IPS DF 19.7 (cell line): ENCODE measurements around the gene SLC7A11.
A peak's percentile ranks its signal among the peaks of the same experiment; 100 is the strongest.

Source experiments
- DNase-seq: peaks from one replicate; pipeline ENCODE4 v3.0.0-alpha.2; 2013; ENCODE audit warnings: low read depth, low spot score

Gene SLC7A11

DNA sequence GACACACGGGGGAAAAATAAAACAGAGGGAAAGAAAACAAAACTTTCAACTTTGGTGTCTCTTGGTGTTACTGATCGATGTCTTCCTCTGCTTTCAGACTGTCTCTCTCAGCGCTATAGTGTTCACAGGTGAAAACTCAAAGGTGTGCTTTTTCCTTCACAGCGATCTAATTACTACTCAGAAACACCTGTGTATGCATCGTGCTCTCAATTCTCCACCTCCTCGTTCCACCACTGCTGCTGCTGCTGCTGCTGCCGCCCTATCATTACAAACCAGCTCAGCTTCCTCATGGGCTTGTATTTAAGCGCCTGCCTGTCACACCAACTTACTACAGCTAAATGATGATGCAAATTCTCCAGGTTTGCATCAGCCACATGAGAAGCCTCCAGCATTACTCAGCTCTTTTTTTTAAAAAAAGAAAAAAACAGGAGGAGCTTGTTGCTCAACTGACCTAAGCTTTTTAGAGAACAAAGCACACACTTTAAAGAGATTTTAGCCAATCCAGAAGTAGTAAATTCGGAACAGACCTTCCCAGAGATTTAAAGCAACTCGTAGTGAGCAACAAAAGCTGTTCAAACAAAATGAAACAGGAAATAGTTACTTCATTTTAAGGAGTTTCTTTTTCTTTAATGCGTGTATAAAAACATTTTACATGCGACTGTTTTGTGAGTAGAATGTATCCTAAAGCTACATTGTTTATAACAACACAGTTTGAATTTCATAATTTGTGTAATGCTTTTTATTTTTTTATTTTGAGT lies at the start of gene SLC7A11:
SLC7A11 (minus strand) TSS at position 274 of the 758 bp plus-strand sequence. CDS start 280 bp downstream, outside the sequence.
- peak; percentile 94 for DNase-seq

DNA sequence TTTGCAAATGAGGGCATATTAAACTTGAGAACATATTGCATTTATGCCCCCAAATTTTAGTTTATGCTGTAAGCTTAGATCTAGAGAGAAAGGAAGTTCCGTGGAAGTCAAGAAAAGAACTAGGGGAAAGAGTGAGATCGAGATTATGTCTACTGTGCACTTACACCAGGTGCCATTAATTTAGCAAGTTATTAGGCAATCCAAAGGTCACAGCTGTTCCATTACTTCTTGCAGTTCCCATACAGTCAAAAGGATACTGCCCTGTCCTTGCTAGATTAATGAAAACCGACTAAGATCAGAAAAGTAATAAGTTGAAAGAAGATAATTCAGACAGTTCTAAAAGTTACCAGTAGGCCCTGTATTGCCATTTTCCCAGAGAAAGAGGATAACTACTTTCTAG lies 49.3 kb upstream of the SLC7A11 start:
- DNase-seq: no peak

GRCh38 chr4:138290805-138291204 lies 48.7 kb upstream of the SLC7A11 start:
- no peak for DNase-seq

DNA sequence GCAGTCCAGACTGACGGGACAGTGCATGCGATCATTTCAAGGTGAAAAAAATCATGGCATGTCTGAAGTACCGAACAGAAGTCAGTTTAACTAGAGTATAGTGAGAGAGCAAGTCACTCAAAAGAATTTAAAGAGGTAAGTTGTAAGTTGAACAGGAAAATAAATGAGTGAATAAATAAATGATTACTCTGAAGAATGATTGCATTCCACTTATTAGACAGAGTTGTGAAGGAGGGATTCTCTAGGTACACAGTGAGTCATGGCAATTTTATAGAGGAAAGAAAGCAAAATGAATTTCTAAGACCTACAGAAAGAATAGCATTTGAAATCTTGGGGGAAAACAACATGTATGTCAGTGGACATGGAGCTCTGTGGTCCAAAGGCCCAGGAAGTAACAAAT lies 37.1 kb upstream of the SLC7A11 start:
- DNase-seq: no peak

DNA sequence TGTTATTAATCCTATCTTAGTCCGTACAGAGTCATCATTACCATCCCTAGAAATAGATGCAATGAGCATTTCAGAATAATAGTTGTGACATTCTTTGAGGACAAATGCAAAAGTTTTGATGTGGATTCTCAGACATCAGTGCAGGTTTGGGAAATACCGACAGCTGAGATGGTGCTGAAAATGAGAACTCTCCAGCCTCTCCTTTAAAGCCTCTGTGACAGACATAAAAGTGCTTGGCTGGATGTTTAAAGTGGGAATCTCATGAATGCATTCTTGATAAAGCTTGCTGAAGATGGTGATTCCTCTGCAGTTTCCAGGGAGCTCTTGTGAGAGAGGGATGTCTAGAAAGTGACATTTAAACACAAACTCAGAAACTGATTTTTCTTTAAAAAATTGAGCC lies 35.0 kb upstream of the SLC7A11 start:
- DNase-seq: no peak

DNA sequence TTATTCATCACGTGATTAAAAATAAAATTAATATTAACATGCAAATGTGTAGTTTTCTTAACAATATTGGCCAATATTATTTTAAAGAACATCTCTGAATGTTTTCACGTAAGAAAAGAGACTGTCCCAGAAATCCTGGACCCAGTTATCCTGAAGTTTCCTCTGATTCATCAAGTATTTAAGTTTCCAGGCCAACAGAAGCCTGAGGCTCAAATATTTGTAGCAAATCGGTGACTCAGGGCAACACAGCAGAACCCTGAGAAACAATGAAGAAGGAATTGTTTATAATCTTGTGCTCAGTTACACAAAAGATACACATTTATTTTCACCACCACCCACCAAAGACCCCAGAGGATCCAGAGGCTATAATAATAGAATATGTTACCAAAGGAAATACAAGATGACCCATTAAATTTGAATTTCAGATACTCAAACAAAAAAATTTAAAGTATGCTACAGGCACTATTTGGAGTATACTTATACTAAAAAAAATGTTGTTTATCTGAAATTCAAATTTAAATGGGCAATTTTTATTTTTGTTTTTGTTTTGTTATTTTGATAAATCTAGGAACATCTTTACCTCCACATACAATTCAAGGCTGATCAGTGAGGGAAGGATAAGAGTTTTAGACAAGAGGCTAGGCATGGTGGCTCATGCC lies 33.9 kb upstream of the SLC7A11 start:
- no peak for DNase-seq

GRCh38 chr4:138275216-138275615 lies 33.1 kb upstream of the SLC7A11 start:
- no peak for DNase-seq

- no peak for DNase-seq
Measured at GRCh38 chr4:138269175-138269574, 27.0 kb upstream of the SLC7A11 start.

- no peak for DNase-seq
Measured at GRCh38 chr4:138267835-138268234, 25.7 kb upstream of the SLC7A11 start.

DNA sequence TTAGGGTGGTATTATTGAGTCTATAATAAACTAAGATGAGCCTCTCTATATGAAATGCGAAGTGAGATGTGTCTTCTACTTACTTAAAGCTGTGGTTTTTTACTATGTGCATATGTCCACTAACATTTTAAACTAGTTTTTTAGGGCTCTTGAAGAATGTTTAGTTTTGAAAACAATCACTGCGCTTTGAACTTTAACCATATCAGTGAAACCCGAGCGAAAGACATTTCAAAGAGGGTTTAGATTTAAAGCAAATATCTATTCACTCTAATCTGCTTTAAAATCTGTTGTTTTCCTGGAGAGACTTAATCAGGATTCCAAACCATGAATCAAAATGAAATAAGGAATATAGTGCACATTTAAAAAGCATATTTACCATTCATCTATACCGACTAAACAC lies 24.8 kb upstream of the SLC7A11 start:
- DNase-seq: no peak

DNA sequence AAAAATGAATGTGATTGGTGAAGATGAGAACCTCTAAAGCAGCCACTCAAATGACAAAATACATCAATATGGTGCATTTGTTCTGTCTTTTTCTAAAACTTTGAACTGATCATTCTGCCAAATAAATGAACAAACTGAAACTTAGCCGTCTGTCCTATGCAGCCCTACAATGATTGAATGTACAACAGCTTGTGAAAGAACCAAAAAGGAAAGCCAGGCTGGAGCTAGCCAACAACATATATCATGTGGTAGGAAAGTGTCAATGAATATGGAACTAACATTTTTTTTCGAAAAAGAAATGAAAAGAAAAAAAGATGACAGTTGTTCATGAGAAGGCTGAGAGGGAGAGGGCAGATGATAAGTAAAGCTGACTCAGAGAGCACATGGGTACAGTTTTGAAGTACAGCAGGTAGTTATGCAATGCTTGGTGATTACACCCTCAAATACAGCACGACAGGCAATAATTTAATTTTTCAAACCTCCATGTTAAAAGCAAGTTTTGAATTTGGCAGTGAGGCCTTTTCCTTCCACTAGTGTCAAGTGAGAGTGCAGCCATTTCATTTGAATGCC lies 21.2 kb upstream of the SLC7A11 start:
- no peak for DNase-seq

DNA sequence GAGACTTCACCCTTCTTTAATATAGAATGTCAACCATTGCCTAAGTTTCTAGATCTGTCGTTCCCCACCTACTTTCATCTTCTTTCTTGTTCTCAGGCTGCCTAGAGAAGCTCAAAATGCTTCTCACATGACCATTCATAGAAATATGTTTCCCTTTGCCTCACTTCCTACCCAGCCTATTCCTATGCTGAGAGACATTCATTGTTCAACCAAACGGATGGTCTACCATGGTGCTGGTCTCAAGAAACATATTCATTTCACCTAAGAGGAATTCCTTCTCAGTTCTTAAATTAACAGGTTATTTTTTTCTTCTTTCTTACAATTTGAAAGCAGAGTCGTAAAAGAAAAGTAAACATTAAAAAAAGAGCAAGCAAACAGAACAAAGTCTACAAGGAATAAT lies 20.3 kb upstream of the SLC7A11 start:
- DNase-seq: no peak

DNA sequence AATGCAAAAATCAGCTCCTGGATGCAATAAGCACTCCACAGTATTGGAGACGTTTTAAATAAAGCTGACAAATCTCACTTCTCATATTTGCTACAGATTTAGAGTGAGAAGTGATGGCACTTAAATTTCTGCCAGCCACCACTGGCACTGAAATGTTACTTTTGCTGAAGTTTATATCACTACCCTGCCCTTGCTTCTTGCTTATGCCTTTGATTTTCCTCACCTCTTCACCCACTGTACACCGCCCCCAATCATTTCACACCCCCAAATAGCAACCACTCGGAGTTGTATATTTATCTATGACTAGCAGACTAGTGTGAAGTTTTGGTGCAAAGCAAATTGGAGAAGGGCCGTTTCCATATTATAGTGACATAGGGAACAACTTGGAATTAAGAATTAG lies 19.9 kb upstream of the SLC7A11 start:
- DNase-seq: no peak

- no peak for DNase-seq
Measured at GRCh38 chr4:138259824-138260223, 17.7 kb upstream of the SLC7A11 start.

DNA sequence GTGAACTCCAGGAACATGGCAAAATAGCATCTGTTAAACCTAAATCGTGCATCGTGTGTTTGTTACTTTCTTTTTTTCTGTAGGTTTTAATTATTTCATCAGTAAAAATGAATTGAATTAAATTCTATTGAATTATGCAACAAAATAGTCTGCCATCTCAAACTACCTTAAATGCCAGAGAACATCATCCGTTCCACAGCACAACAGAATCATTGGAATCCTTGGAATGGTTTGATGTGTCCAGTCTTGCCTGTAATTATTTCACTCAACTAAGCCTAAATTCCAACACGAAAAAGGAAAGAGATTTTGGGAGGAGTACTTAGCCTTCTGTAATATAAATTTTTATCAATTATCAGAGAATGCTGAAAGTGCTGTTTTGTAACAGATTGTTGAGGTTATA lies 17.1 kb upstream of the SLC7A11 start:
- no peak for DNase-seq

GRCh38 chr4:138256608-138257007 lies 14.5 kb upstream of the SLC7A11 start:
- DNase-seq: no peak

GRCh38 chr4:138255917-138256597 lies 13.9 kb upstream of the SLC7A11 start:
- no peak for DNase-seq

GRCh38 chr4:138252551-138252950 lies 10.4 kb upstream of the SLC7A11 start:
- DNase-seq: no peak

GRCh38 chr4:138251938-138252337 lies 9.8 kb upstream of the SLC7A11 start:
- DNase-seq: no peak

DNA sequence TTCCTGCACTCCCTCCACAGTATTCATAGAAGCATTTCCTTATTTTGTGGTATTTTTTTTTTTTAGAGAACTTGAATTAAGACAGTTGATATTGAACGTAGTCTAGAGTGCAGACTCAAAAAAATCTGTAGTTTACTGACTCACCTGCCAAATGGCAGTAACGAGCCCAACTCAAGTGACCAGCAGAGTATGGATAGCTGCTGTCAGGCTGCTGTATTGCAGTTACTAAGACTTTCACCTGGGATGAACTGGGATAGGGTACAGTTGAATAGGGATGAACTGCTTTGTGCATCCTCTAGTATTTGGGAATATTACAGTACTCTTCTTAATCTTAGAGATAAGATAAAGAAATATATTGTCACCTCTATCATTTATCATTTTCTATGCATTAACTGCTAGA lies 7.0 kb upstream of the SLC7A11 start:
- no peak for DNase-seq

- no peak for DNase-seq
Measured at GRCh38 chr4:138248058-138248457, 5.9 kb upstream of the SLC7A11 start.

DNA sequence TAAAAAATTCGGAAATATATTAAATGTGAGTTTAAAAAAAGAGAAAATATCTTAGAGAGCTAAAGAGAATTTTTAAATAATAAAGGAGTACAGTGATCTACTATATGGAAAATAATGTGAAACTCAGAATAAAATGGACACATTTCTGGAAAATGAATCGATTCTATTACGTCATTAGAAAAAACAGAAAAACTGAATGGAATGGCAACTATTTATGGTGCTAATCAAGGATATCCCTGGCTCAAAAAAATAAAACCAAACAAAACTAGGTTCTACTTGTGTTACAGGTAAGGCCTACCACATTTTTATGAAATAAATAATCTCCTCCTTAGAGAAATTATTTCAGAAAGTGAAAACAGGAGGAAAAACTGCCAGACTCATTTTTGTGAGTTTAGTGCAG lies 5.5 kb upstream of the SLC7A11 start:
- no peak for DNase-seq
